GM20000 (cell line): ENCODE results near the gene MEIOB.
A peak's percentile ranks its signal among the peaks of the same experiment; 100 is the strongest.

Source experiments
- DNase-seq: peaks from one replicate; pipeline ENCODE4 v3.0.0; 2012; ENCODE audit warnings: low spot score
- TF ChIP-seq, protein P1 (sequence below): IDR thresholded peaks from 2 replicates; pipeline ENCODE4 v1.5.1; 2012; ENCODE audit warnings: mild to moderate bottlenecking, control low read depth; ENCODE audit errors: extremely low read depth, missing control alignments

The MEIOB gene

GRCh38 chr16:1818873-1819525 lies 53.0 kb downstream of the MEIOB start:
- DNase-seq, result no peak
- TF ChIP-seq, protein P1, sequence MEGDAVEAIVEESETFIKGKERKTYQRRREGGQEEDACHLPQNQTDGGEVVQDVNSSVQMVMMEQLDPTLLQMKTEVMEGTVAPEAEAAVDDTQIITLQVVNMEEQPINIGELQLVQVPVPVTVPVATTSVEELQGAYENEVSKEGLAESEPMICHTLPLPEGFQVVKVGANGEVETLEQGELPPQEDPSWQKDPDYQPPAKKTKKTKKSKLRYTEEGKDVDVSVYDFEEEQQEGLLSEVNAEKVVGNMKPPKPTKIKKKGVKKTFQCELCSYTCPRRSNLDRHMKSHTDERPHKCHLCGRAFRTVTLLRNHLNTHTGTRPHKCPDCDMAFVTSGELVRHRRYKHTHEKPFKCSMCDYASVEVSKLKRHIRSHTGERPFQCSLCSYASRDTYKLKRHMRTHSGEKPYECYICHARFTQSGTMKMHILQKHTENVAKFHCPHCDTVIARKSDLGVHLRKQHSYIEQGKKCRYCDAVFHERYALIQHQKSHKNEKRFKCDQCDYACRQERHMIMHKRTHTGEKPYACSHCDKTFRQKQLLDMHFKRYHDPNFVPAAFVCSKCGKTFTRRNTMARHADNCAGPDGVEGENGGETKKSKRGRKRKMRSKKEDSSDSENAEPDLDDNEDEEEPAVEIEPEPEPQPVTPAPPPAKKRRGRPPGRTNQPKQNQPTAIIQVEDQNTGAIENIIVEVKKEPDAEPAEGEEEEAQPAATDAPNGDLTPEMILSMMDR, result no peak

DNA sequence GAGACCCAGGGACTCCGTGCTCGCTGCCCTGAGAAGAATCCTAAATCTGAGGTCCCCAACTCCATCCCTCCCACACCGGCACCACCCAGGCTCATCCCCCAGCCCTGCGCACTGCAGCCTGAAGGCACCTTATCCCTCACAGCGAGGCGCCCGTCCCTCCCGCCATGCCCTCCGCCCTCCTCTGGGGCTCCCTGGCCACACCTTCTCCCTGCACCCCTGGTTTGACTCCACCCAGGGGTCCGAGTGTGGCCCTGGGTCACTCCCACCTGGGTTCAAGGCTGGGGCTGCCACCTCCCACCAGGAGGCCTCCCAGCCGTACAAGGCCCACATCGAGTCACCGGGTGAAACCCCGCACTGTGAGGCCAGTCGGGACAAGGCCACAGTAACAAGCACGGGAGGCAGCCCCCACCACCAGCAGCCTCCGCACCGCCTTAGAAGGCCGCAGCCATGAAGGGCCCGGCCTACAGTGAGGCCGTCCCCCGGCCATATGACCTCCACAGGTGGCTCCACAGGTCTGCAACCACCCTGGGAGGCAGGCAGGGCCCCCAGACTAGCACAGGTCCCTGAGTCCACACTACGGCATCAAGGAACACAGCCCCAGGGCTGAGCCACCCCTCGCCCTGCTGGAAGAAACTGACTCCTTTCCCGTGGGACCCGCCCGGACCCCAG lies 53.6 kb downstream of the MEIOB start:
- DNase-seq, result no peak

DNA sequence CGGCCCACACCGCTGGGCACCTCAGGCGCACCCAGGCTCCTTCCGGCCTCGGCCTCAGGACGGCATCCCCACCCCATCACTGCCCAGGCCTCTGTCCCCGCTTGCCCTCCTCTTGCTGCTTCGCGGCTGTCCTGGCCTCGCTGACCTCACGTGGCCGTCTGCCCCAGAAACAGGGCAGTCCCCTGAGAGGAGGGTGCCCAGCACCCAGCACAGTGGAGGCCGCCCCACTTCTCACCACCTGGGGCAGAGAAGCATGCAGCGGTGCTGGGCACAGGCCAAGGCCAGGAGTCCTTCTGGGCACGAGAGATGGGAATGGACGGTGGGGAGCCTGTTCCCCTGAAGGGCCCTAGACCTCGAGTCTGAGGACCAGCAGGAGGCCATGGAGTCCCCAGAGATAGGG lies 54.2 kb downstream of the MEIOB start:
- TF ChIP-seq, protein P1, result no peak
- no peak for DNase-seq

More for the DNA sequence above, 53.6 kb downstream of the MEIOB start:
- TF ChIP-seq, protein P1, result no peak

DNA sequence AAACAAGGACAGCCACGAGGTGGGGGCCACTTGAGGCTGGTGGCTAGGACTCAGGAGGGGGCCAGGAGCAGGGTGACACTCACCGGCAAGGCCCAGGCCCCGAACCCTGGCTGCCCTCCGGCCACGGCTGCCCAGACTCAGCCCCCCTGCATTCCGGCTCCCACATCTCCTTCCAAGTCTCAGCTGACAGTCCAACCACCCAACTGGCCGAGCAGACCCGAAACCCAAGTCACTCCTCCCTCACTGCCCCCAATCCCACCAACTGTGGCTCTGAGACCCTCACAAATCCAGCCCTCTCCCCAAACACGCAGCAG lies 54.7 kb downstream of the MEIOB start:
- TF ChIP-seq, protein P1, result no peak
- no peak for DNase-seq

DNA sequence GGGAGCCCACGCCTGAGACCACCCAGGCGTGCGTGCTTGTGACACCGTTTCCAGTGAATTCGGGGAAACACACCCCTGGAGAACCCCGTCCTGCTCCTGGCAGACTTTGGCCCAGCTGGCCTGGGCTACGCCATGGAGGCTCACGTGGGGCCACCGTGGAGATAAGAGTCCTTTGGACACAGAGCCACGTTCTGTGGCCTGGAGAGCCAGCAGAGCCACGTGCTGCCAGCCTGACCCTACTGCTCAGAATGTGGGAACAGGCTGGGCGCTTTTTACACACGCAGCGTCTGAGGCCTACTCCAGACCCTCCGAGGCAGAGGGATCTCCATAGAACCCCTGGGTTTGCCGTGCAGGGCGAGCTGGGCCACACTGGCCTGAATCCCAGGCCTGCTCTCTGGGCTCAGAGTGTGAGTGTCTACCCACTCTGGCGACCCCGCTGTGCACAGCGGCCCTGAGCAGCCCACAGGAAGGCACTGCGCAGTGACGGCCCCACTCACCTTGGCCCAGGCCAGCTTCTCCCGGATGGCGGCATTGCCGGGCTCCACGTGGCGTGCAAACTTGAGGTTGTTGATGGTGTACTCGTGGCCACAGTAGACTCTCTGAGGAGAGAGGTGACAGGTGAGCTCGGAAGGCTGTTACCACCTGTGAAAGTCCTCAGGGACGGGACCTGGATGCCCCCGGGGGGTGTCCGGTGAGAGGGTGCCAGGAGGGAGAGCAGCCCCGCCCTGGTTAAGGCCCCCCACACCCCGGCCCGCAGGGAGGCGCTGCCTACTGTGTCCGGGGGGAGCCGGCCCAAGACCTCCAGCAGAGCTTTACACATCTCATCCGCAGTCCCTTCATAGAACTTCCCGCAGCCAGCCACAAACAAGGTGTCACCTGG lies 55.3 kb downstream of the MEIOB start:
- TF ChIP-seq, protein P1, result no peak
- no peak for DNase-seq

GRCh38 chr16:1815461-1815860 lies 56.5 kb downstream of the MEIOB start:
- no peak for DNase-seq
- TF ChIP-seq, protein P1, result no peak

- no peak for DNase-seq
- TF ChIP-seq, protein P1, result peak; percentile 8
These were observed 59.2 kb downstream of the MEIOB start for GRCh38 chr16:1812732-1813163.
